HG03280 (cell line): ENCODE measurements around the gene SCN3A.

Experiments
- ATAC-seq: cut with Tn5 transposase; IDR thresholded peaks from one replicate; pipeline ENCODE4 v1.9.1; 2021; ENCODE audit warnings: mild to moderate bottlenecking, moderate library complexity; ENCODE audit not compliant: unreplicated experiment

The SCN3A gene

GRCh38 chr2:165058476-165059265 lies 145.2 kb downstream of the SCN3A start:
- ATAC-seq, result no peak

- ATAC-seq, result no peak
Measured at GRCh38 chr2:165057931-165058330, 145.9 kb downstream of the SCN3A start.

GRCh38 chr2:165057308-165057707 lies 146.5 kb downstream of the SCN3A start:
- no peak for ATAC-seq

DNA sequence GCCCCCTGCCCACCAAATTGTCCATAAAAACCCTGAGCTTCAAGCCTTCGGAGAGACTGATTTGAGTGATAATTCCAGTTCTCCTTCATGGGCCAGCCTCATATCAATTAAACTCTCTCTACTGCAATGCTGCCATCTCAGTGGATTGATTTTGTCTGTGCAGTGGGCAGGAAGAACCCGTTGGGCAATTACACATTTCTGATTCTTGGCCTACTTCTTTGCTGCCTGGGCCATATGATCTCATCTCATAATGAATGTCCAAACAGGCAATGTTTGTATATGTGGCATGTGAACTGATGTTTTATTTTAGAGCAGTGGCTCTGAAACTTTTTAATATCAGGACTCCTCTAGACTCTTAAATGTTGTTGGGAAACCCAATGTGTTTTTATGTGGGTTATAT lies 147.3 kb downstream of the SCN3A start:
- no peak for ATAC-seq

DNA sequence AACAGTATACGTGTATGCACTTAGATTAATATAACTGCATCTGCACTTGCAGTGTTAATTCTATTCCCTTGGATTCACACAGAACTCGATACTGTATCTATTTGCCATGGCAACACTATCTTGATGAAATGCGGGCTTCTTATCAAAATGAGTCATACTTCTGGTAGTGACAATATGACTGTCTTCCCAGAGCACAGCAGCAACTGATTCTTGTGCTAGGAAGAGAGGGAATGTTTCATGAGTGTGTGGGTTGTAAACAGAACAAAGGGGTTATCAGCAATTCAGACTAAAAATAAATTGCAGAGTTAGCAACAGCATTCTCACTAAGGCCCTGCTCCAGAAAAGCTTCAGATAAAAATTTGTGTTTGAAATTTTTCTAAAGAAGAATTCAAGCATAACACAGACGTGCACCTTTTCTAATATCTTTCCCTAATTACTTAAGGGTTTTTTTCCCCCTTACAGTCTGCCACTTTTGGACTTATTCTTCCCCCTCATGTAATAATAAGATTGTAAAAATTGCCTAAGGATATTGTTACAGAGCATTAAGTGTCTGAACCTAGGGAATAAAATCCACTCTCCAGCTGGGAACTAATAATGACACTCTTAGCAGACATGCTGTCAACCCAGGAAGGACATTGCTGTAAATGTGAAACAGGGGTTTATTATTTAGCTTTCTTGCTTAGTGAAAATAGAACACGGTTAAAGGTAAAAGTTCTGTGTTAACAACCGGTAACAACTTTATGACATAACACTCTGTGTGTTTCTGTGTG lies 148.6 kb downstream of the SCN3A start:
- no peak for ATAC-seq

DNA sequence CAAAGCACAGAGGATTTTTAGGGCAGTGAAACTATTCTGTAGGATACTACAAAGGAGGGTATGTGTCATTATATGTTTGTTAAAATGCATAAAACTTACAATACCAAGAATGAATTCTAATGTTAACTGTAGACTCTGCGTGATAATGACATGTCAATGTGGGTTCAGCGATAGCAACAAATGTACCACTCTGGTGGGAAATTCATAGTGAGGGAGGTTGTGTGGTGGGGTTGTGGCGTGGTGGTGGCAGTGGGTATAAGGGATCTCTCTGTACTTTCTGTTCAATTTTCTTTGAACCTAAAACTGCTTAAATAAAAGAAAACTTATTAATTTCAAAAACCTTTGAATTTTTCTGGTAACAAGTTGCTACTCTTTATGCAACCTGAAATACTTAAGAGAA lies 149.2 kb downstream of the SCN3A start:
- no peak for ATAC-seq

- no peak for ATAC-seq
Measured at GRCh38 chr2:165044505-165045303, 159.1 kb downstream of the SCN3A start.
